Activated CD4-positive, CD25-positive, alpha-beta regulatory T cell treated with anti-CD3 and anti-CD28 coated beads, Interleukin-2, amount 50 U/mL, for 72 hours (primary cell): ENCODE results near the gene NMNAT1.
"Not testable (repeated sequence)": the region's sequence is repeated elsewhere in the genome, so short reads cannot be mapped to it uniquely, and the experiment has no call there.

ENCODE experiments used
- DNase-seq: peaks from one replicate; pipeline ENCODE4 v3.0.0; 2021

Gene NMNAT1

DNA sequence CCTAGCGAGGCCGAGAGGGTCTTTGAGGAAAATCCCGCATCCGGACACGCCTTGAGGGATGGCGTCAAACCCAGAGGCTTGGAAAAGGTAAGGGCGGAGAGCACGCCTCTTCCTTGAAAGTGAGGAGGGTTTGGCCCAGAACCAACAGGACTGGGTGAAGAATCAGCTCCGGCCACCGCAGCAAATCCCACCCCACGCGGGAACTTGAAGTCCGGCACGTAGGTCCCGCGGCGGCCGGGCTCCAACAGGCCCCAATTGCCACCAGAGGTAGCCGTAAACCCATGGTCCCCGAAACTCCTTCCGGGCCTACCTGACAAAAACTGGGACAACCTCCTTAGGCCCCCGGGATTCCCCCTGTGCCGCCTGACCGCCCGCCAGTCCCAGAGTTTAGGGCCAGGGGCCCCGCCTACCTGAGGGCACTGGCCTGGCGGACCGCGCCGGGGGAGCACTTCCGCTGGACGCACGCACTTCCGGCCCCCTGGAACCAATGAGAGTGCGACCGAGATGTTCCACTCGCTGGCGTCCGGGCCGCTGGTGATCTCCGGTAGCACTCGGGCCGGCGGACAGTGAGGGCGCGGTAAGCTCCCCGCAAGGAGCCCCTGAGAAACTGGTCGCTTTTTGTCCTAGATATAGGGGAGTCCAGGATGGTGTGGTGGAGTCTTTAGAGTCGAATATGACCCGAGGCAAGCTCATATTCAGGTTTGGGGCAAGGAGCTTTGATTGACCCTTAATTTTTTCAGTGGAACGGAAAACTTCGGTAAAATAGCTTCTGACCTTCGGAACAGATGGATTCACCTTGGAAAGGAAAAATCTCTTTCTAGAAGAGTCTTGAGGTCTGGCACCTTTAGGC, at the start of gene NMNAT1, which contains the start of gene LZIC:
Gene NMNAT1, plus strand, starts transcription at position 537 of the 850 bp plus-strand sequence. CDS start 28,599 bp downstream, outside the sequence.
Gene LZIC, minus strand, starts transcription at position 453 of the 850 bp plus-strand sequence. CDS start 6,772 bp downstream, outside the sequence.
- DNase-seq = peak; percentile 94

DNA sequence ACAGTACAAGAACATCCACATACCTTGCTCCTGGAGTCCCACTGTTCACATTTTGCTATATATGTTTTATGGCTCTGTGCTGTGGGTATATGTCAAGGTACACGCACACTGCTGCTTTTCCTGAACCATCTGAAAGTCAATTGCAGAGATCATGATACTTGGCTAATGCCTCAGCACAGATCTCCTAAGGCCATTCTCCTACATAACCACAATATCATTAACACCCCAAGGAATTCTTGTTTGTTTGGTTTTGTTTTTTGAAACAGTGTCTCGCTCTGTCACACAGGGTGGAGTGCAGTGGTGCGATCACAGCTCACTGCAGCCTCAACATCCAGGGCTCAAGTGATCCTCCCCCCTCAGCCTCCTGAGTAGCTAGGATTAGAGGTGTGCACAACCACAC, 49.2 kb upstream of the NMNAT1 start:
- no peak for DNase-seq

- DNase-seq = no peak
Observed at GRCh38 chr1:9900142-9901043, 42.9 kb upstream of the NMNAT1 start.

- no peak for DNase-seq
Observed at GRCh38 chr1:9901148-9902059, 41.9 kb upstream of the NMNAT1 start.

DNA sequence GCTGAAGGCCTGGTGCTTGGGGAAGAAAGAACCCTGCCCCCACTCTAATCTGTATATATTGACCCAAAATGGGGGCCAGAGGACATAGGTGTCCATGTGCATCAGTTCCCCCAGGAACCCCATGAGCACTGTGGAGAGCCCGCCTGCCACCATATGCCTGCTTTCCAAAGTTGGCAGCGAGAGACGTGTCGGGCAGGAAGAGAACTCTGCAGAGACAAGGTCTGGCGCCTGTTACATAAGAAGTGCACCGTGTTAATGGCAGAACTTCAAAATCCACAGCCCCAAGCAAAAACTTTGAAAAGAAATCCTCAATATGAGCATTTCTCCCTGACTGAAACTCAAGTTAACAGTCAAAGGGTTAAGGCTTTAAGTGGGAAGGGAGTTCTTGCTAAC, 41.2 kb upstream of the NMNAT1 start:
- no peak for DNase-seq

DNA sequence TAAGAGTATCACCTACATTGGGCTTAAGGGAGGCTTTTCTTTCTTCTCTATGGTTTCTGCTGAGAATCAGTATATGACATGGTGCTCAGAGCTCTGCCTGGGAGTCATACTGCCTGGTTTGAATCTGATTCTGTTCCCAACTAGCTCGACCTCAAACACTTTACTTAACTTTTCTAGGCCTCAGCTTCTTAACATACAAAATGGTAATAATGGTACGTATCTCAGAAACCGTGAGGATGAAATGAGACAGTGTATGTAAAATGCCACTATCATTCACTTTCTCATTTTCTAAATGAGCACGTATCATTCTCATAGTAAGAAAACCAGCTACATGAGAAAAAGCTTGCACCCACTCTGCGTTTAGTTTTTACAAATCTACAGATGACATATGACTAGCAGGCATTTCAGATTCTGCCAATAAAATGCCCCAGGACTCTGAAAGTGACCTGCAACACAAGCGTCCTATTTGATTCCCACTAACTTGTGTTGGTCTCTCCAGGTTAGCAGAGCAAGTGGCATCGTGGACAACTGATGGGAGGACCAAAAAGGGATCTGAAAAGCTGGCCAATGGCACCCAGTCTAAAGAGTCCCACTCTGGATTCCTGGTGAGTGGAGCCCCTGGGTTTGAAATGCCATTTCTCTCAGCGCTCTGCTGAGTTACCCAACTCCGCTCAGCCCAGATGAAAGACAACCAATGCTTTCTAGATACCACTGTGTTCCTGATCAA, 39.3 kb upstream of the NMNAT1 start:
- DNase-seq = no peak

- no peak for DNase-seq
Observed at GRCh38 chr1:9904596-9904995, 38.7 kb upstream of the NMNAT1 start.

DNA sequence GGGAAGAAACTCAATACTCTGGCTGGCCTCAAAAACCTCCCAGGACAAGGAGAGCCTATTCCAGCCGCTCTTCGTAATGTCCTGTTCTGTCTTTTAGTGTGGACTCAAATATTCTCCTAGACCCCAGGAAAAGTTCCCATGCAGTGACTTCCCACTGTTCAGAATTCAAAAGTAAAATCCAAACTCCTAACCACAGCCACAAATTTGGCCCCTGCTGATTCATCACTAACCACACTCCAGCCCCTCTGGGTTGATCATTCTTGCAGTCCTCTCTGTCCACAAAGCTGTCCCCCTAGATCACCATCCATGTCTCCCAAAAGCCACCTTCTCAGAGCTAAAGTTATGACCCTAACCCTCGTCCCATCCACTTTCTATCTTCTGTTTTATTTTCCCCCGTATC, 38.3 kb upstream of the NMNAT1 start:
- no peak for DNase-seq

DNA sequence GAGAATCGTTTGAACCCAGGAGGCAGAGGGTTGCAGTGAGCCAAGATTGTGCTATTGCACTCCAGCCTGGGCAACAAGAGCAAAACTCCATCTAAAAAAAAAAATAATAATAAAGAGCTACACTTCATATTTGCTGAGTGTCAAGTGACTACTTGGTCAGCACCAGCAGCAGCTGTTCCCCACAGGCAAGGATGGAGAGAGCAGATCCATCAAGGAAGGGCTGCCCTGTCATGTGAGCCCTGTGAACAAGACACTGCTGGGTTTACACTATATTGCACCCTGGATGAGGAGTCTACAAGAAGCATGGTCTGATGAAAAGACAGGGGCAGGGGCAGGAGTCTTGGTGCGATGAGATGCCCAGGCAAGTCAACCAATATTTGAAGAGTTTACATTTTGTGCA, 36.8 kb upstream of the NMNAT1 start:
- DNase-seq = no peak

DNA sequence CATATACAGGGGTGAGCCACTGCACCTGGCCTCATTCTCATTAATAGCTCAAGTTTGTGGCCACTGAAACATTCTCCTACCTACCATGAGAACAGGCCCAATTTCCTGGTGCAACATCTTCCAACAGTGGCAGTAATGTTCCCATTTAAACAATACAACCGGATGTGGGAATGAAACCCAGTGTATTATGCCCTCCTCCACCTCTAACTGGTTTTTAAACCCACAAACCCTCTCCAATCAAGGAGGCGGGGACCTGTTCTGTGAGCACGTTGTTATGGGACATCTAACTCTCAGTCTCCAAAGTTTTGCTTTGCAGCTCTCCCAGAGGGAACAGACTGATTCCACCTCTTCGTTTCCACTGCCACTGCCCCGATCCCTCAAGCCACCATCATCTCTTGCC, 35.8 kb upstream of the NMNAT1 start:
- DNase-seq = no peak

DNA sequence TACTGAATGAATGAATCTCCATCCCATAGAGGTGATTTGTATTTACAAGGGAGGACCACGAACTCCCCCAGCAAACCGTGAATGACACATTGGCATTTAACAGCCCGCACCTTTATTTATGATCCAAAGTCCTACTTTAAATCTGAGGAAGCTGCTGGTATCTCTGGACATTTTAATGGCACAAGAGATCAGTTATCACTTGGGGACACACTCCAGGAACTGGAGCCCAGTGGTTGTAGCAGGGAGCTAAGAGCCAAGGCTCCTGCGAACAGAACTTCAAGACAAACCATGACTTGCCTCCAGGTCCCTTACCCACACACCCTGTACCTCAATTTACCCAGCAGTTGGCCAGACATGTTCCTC, 34.4 kb upstream of the NMNAT1 start:
- no peak for DNase-seq

DNA sequence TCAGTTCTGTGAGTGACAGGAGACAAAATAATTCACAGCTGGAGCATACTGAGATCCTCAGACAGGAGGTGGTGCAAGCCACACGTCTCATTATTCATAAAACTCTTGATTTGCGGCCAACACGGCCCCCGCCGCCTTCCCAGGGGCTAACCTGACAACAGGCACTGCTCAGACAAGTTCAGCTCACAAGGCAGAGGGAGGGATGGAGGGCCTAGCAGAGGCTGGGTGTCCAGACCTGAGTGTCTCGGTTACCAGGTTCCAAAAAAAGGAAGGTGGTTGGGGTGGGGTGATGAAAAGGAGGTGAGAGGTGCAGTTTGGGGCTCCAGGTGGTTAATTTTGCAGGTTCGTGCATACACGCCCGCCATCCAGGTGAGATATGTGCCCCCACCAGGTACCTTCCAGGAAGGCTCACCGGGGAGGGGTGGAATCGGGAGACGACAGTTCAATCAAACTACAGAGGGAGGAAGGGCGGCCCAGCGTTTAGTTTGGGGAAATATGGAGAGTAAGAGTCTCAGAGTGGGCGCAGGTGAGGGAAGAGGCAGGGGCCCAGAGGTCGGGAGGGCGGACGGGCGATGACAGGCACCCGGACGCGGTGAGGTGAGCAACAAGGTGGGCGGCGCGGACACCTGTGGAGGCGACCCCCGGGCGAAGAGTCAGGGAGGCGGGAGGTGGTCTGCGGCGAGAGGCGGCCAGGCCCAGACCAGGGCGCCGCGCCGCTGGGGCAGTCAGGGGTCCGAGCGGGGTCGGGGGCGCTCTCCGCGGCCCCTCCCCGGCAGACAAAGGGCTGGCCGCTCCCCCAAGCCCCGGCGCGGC, 33.8 kb upstream of the NMNAT1 start:
- DNase-seq = peak; percentile 52

- DNase-seq = no peak
Observed at GRCh38 chr1:9910076-9910422, 33.2 kb upstream of the NMNAT1 start, which contains the start of gene CTNNBIP1. CTNNBIP1 (minus strand) TSS chr1:9910269; CDS start chr1:9872064, 38,205 bp downstream.

DNA sequence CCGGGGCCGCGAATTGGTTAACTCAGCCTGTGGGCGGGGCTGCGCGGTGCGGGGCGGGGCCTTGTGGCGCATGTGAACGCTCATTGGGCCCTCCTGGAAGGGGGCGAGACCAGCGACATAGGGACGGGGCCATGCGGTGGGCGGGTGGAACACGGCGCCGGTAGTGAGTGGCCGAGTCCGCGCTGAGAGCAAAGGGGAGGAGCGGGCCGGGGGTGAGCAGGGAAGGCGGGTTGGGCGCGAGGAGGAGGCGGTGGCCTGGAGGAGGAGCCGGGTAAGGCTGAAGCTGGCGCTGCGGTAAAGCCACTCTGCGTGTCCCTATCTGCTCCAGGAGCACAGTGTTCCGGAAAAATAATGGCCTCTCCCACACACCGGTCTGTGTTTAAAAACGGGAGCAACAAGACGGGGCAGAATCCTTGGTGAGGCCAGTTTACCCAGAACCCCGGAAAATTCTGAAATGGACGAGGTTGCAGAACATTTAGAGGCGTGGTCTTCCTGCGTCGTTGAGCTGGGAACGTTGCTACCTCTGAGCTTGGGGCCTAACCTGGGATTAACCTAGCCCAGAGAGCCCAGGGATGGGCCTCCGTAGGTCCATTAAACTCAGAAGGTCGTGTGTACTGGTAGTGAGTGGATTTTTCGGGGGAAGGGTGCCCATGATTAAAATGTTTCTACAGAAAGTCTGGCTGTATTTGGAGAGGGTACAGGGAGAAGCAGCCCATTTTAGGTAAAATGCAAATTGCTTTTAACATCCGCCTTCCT, 32.7 kb upstream of the NMNAT1 start:
- peak; percentile 100 for DNase-seq

- DNase-seq = no peak
Observed at GRCh38 chr1:9912264-9912936, 30.9 kb upstream of the NMNAT1 start.

DNA sequence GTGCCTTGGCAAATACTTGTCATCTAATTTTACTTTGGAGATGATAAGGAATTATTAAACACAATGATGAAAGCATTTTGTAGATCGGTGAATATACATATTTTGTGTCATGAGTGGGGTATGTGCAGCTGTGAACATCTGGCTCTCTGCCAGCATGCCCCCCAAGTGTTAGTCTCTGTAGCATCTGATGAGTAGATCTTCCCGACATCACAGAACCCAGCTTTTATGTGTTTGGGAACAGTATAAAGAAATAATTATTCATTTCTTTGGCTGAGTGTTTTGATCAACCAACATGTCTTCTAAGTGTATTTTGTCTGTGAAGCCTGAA, 28.7 kb upstream of the NMNAT1 start:
- DNase-seq = no peak

DNA sequence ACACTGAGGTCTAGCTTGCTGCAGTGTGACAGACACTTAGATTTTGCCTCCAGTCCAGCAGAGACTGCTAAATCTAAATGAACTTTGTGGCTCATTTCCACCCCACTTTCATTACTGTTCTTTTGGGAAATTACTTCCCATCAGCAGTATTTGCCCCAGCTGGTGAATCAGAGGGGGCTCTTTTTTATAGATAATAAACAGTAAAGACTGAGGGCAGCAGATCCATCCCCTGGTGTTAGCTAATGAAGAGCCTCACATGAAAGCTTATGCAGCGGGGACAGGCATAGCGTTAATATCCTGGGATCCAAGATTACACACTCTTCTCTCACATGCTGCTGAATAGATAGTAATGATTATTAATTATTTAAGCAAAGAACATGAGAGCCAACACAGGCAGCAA, 26.8 kb upstream of the NMNAT1 start:
- DNase-seq = no peak

DNA sequence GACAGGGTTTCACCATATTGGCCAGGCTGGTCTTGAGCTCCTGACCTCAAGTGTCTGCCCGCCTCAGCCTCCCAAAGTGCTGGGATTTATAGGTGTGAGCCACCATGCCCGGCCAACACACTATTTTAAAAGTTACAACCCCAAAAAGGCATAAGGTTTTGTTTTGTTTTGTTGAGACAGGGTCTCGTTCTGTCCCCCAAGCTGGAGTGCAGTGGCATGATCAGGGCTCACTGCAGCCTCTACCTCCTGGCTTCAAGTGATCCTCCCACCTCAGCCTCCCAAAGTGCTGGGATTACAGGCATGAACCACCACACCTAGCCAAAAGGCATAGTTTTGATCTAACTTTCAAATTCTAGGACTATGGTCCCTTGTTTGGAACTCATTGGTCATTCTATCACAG, 25.8 kb upstream of the NMNAT1 start:
- not testable (repeated sequence) for DNase-seq

- no peak for DNase-seq
Observed at GRCh38 chr1:9917901-9918300, 25.4 kb upstream of the NMNAT1 start.

DNA sequence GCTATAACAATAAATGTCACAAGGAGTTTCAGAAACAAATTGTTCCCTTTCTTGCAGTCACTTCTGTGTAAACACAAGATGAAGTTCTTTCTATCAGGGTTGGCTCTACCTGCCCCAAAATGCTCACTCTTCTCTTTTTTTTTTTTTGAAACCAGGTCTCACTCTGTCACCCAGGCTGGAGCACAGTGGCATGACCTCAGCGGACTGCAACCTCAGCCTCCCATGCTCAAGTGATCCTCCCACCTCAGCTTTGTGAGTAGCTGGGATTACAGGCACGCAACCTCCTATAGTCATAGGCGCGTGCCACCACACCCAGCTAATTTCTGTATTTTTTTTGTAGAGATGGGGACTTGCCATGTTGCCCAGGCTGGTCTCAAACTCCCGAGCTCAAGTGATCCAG, 22.7 kb upstream of the NMNAT1 start:
- no peak for DNase-seq
